HepG2 (cell line): Measurements from ENCODE around the gene RASSF7. TPM values are rescaled to one million over a fixed set of nuclear protein-coding genes. Genes with fewer than 3 reads are reported as not detected.
A peak's percentile ranks its signal among the peaks of the same experiment; 100 is the strongest.

Experiments
- ATAD3A ChIP-seq: sonication (generic); formaldehyde crosslinking; IDR thresholded peaks from 2 replicates; pipeline ENCODE4 v1.4.0; 2020; ENCODE audit warnings: missing genetic modification reagents
- CBX5 ChIP-seq: sonication (generic); formaldehyde crosslinking; IDR thresholded peaks from 2 replicates; pipeline ENCODE4 v1.4.0; 2020; ENCODE audit warnings: missing genetic modification reagents, borderline replicate concordance
- CENPBD1 ChIP-seq: sonication (generic); formaldehyde crosslinking; IDR thresholded peaks from 2 replicates; pipeline ENCODE4 v1.8.0; 2022; ENCODE audit warnings: missing genetic modification reagents, low read depth, mild to moderate bottlenecking, borderline replicate concordance
- E2F2 ChIP-seq: sonication (generic); formaldehyde crosslinking; IDR thresholded peaks from 2 replicates; pipeline ENCODE4 v1.4.0; 2020; ENCODE audit warnings: missing genetic modification reagents, borderline replicate concordance
- ESRRA ChIP-seq: sonication (generic); formaldehyde crosslinking; IDR thresholded peaks from 2 replicates; pipeline ENCODE4 v1.5.1; 2020; ENCODE audit warnings: mild to moderate bottlenecking, low read depth, missing genetic modification reagents
- MNT ChIP-seq: fragments of 450-650 bp; IDR thresholded peaks from 2 replicates; pipeline ENCODE4 v1.6.1; 2016
- MTF1 ChIP-seq: sonication (generic); formaldehyde crosslinking; IDR thresholded peaks from 2 replicates; pipeline ENCODE4 v1.5.0; 2020; ENCODE audit warnings: missing genetic modification reagents
- PBX3 ChIP-seq: sonication (generic); formaldehyde crosslinking; IDR thresholded peaks from 2 replicates; pipeline ENCODE4 v1.8.1; 2023; ENCODE audit warnings: missing genetic modification reagents, inconsistent platforms, borderline replicate concordance
- RBFOX2 ChIP-seq: fragments of 200-400 bp; formaldehyde crosslinking; IDR thresholded peaks from 2 replicates; pipeline ENCODE4 v1.6.1; 2017; ENCODE audit warnings: low read depth, mild to moderate bottlenecking, low read length
- REST ChIP-seq, 2 experiments: IDR thresholded peaks; 2 replicates each; pipeline ENCODE4 v1.6.1; 2011 to 2012; ENCODE audit warnings: low read length in 2 of 2, borderline replicate concordance in 1 of 2, low read depth in 1 of 2, mild to moderate bottlenecking in 1 of 2, moderate library complexity in 1 of 2
- RORA ChIP-seq: sonication (generic); formaldehyde crosslinking; IDR thresholded peaks from 2 replicates; pipeline ENCODE4 v1.5.0; 2020; ENCODE audit warnings: mild to moderate bottlenecking, missing genetic modification reagents, moderate library complexity
- SPEN ChIP-seq: sonication (generic); formaldehyde crosslinking; IDR thresholded peaks from 2 replicates; pipeline ENCODE4 v1.5.1; 2020; ENCODE audit warnings: low read depth, mild to moderate bottlenecking, missing genetic modification reagents
- THAP7 ChIP-seq: sonication (generic); formaldehyde crosslinking; IDR thresholded peaks from 2 replicates; pipeline ENCODE4 v1.8.1; 2023; ENCODE audit warnings: mild to moderate bottlenecking, missing genetic modification reagents
- U2AF2 ChIP-seq: fragments of 200-400 bp; formaldehyde crosslinking; IDR thresholded peaks from 2 replicates; pipeline ENCODE4 v1.6.1; 2017; ENCODE audit warnings: low read depth, mild to moderate bottlenecking, low read length
- ZBTB8A ChIP-seq: sonication (generic); formaldehyde crosslinking; IDR thresholded peaks from 2 replicates; pipeline ENCODE4 v1.4.0; 2020; ENCODE audit warnings: mild to moderate bottlenecking, low read depth, missing genetic modification reagents, borderline replicate concordance
- ZGPAT ChIP-seq: IDR thresholded peaks from 2 replicates; pipeline ENCODE4 v1.6.1; 2016; ENCODE audit warnings: mild to moderate bottlenecking
- ZNF720 ChIP-seq: sonication (generic); formaldehyde crosslinking; IDR thresholded peaks from 2 replicates; pipeline ENCODE4 v1.4.0; 2020; ENCODE audit warnings: missing genetic modification reagents
- polyA plus RNA-seq, 8 experiments: library from polyadenylated mRNA; depleted of rRNA in 3 of 8; stranded (reverse) in 7 of 8; unstranded in 1 of 8; fragments of >200 nt; fragmentation: Illumina TruSeq in 4 of 8; extraction: Trizol in 4 of 8; gene quantifications; 2 replicates each; pipeline versions ENCODE4 v1.2.1 to v1.2.3, GENCODE V29; 2011 to 2016; ENCODE audit warnings: low read depth in 4 of 8, missing spikeins in 1 of 8, mixed read lengths in 1 of 8; ENCODE audit not compliant: insufficient read depth in 1 of 8
- total RNA-seq, 5 experiments: library from RNA; depleted of rRNA; stranded (reverse); fragments of >200 nt; fragmentation: Illumina TruSeq; extraction: Trizol; gene quantifications; 2 replicates each; pipeline ENCODE4 v1.2.3, GENCODE V29; 2016; ENCODE audit warnings: low read depth in 1 of 5

The RASSF7 gene
- total and polyA plus RNA-seq, 2 of the 13 experiments (the other 11 are each of a cell fraction or from before 2014, with no cell fraction given) = 20.2 to 28.6 TPM

GRCh38 chr11:554428-555226 lies 6.1 kb upstream of the RASSF7 start (continued):
- TF ChIP-seq ZBTB8A = no peak
- TF ChIP-seq RORA (CRISPR knock-in tag) = no peak
- TF ChIP-seq MNT = no peak
- no peak for TF ChIP-seq CENPBD1 (CRISPR knock-in tag)
- TF ChIP-seq PBX3 = no peak
- peak; percentile 50; the same call in 1 of the 2 replicates for TF ChIP-seq SPEN (CRISPR knock-in tag)
- no peak for TF ChIP-seq U2AF2
- TF ChIP-seq RBFOX2 = no peak
- no peak for TF ChIP-seq MTF1 (CRISPR knock-in tag)
- no peak for TF ChIP-seq THAP7 (CRISPR knock-in tag)
- TF ChIP-seq REST (IDR thresholded peaks at IDR 0.05; ENCODE audit: borderline replicate concordance in 1 of 2, low read depth in 1 of 2, low read length in 2 of 2) = no peak
- TF ChIP-seq E2F2 (CRISPR knock-in tag) = no peak
- peak; percentile 61; the same call in 1 of the 2 replicates for TF ChIP-seq CBX5 (CRISPR knock-in tag)
- TF ChIP-seq ZGPAT (CRISPR knock-in tag) = peak; percentile 23; the same call in 1 of the 2 replicates
- TF ChIP-seq ATAD3A (CRISPR knock-in tag) = no peak
- no peak for TF ChIP-seq ESRRA
- no peak for TF ChIP-seq ZNF720 (CRISPR knock-in tag)
